ENCODE results near the gene ZBTB48. TPM values are rescaled to one million over a fixed set of nuclear protein-coding genes. Genes with fewer than 3 reads are reported as not detected.

Gene ZBTB48
- total RNA-seq, 1 experiment from 2014 or later = 41.9 TPM

DNA sequence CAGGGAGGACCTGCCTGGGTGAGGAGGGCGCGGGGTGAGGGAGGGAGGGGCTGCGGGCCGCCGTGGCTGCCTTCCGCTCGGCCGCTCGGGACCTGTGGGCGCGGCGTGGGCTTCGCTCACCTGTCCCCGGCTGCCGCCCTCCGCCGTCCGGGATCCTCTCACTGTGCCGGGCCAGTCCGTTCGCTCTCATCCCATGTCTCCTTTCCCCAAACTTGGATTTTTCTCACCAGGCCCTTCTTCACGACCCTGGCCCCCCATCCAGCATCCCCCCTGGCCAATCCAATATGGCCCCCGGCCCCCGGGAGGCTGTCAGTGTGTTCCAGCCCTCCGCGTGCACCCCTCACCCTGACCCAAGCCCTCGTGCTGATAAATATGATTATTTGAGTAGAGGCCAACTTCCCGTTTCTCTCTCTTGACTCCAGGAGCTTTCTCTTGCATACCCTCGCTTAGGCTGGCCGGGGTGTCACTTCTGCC is 362 bp downstream of the ZBTB48 start:
- POLR2A ChIA-PET = interaction anchor here (0.6 to 1.6 kb wide), 6 partner anchors 9 to 46 kb away, joined by 3 to 10 read pairs (median 3); partner anchors contain the start of gene KLHL21
- H3K27ac ChIP-seq (ENCODE audit: low read depth, low read length) = peak overlapping the region; percentile 48
- H3K79me2 ChIP-seq (ENCODE audit: insufficient read depth, low read length) = peaks cover 30% of the 10 kb centered on the region
- BruUV-seq (replicated peaks) = no TSS peak
- ATAC-seq (peak; percentile 59), DNase-seq (ENCODE audit: low read depth, low spot score) (no peak)
- H3K27me3 ChIP-seq (ENCODE audit: insufficient read depth, low read length) = no peaks in the 10 kb centered on the region
- intact Hi-C loops (cut with micrococcal nuclease) = no loop called here
- H3K4me1 ChIP-seq (ENCODE audit: control insufficient read depth in 1 of 2, insufficient read depth in 2 of 2, low read length in 2 of 2) = peaks cover 14 to 23% of the 10 kb centered on the region in 2 experiments
- H4K20me1 ChIP-seq (ENCODE audit: insufficient read depth) = no peaks in the 10 kb centered on the region
- peak overlapping the region; percentile 84 for H3K4me2 ChIP-seq (ENCODE audit: low read length)
- peak overlapping the region; percentile 74 for H3K9ac ChIP-seq (ENCODE audit: low read length)
- H3K9me2 ChIP-seq (ENCODE audit: insufficient read depth) = no peaks in the 10 kb centered on the region
- H3K4me3 ChIP-seq (replicated peaks in 1 of 2; ENCODE audit: low read depth in 1 of 2, low read length in 2 of 2) = peak overlapping the region; percentile 79 to 91
- CTCF ChIA-PET = interaction anchor here (1.4 to 1.7 kb wide), 2 partner anchors 10 to 26 kb away, joined by 3 to 4 read pairs; partner anchors contain the start of gene NOL9
- RAD21 ChIA-PET (ENCODE audit: low non-redundant PET in 1 of 2, low total read pairs in 2 of 2, uncharacterized antibody in 2 of 2, unreplicated experiment in 2 of 2) = interaction anchor here in 1 of 2 experiments (0.7 kb wide), 1 partner anchor 32 kb away, joined by 5 read pairs; no protein-coding TSS in a partner anchor
- H3K9me3 ChIP-seq (ENCODE audit: control insufficient read depth in 1 of 2, insufficient read depth in 1 of 2, low read depth in 1 of 2, low read length in 2 of 2) = no peaks in the 10 kb centered on the region
- H2AFZ ChIP-seq (ENCODE audit: low read depth, low read length, poor library complexity, severe bottlenecking) = no peak overlapping the region
- peaks cover 0 to 2% of the 10 kb centered on the region in 2 experiments; a peak in 1 of 4 replicates for H3K36me3 ChIP-seq (ENCODE audit: control insufficient read depth in 1 of 2, insufficient read depth in 2 of 2, low read length in 2 of 2)
- no peak for TF ChIP-seq JUND (IDR thresholded peaks at IDR 0.05)
- TF ChIP-seq SP1 (IDR thresholded peaks at IDR 0.05; ENCODE audit: low read depth) = no peak
- TF ChIP-seq YY1 (IDR thresholded peaks at IDR 0.05; ENCODE audit: extremely low read depth, insufficient replicate concordance, low read depth, low read length) = peak; percentile 38
- TF ChIP-seq, protein P1, sequence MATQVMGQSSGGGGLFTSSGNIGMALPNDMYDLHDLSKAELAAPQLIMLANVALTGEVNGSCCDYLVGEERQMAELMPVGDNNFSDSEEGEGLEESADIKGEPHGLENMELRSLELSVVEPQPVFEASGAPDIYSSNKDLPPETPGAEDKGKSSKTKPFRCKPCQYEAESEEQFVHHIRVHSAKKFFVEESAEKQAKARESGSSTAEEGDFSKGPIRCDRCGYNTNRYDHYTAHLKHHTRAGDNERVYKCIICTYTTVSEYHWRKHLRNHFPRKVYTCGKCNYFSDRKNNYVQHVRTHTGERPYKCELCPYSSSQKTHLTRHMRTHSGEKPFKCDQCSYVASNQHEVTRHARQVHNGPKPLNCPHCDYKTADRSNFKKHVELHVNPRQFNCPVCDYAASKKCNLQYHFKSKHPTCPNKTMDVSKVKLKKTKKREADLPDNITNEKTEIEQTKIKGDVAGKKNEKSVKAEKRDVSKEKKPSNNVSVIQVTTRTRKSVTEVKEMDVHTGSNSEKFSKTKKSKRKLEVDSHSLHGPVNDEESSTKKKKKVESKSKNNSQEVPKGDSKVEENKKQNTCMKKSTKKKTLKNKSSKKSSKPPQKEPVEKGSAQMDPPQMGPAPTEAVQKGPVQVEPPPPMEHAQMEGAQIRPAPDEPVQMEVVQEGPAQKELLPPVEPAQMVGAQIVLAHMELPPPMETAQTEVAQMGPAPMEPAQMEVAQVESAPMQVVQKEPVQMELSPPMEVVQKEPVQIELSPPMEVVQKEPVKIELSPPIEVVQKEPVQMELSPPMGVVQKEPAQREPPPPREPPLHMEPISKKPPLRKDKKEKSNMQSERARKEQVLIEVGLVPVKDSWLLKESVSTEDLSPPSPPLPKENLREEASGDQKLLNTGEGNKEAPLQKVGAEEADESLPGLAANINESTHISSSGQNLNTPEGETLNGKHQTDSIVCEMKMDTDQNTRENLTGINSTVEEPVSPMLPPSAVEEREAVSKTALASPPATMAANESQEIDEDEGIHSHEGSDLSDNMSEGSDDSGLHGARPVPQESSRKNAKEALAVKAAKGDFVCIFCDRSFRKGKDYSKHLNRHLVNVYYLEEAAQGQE (IDR thresholded peaks at IDR 0.05; ENCODE audit: low read depth) = no peak

Measured in HCT116 (cell line).